Right lobe of liver (tissue), 6 donors: ENCODE measurements around the gene PEPD. TPM values are rescaled to one million over a fixed set of nuclear protein-coding genes. Genes with fewer than 3 reads are reported as not detected.

Source experiments
- ATAC-seq, 4 donors: fragments of 200-7000 bp; cut with Tn5 transposase; one replicate each; pipeline ENCODE4 v1.9.1; 2020; ENCODE audit warnings: mild to moderate bottlenecking in 4 of 4, moderate library complexity in 4 of 4
- DNase-seq, 3 donors: peaks; one replicate each; pipeline ENCODE4 v3.0.0-alpha.2; 2020
- H3K27ac ChIP-seq, 3 donors: fragments of 200-600 bp; one replicate each; pipeline ENCODE4 v1.8.0; 2022
- H3K27me3 ChIP-seq, 2 donors: fragments of 200-600 bp; one replicate each; pipeline ENCODE4 v1.8.0; 2022
- H3K36me3 ChIP-seq, 4 donors: fragments of 200-600 bp; sonication (generic) in 1 of 4; one replicate each; pipeline versions ENCODE4 v1.5.1 to v1.8.0; 2017 to 2022; ENCODE audit warnings: control low read depth in 1 of 4
- H3K4me1 ChIP-seq, 4 donors: fragments of 200-600 bp; sonication (generic) in 1 of 4; one replicate each; pipeline versions ENCODE4 v1.5.1 to v1.8.0; 2017 to 2022; ENCODE audit warnings: control low read depth in 1 of 4
- H3K4me3 ChIP-seq, 3 donors: fragments of 200-600 bp; one replicate each; pipeline ENCODE4 v1.8.0; 2022
- H3K9me3 ChIP-seq, 4 donors: fragments of 200-600 bp; sonication (generic) in 1 of 4; one replicate each; pipeline versions ENCODE4 v1.5.1 to v1.8.0; 2017 to 2022; ENCODE audit warnings: control low read depth in 1 of 4
- CTCF ChIP-seq, 4 donors: fragments of 200-600 bp in 3 of 4; fragments of 450-650 bp in 1 of 4; IDR thresholded peaks; one replicate each; pipeline versions ENCODE4 v1.5.1 to v1.8.0; 2016 to 2022; ENCODE audit warnings: antibody characterized with exemption in 4 of 4, mild to moderate bottlenecking in 2 of 4
- POLR2A ChIP-seq: fragments of 450-650 bp; IDR thresholded peaks from one replicate; pipeline ENCODE4 v1.6.1; 2017; ENCODE audit warnings: antibody characterized with exemption, mild to moderate bottlenecking
- WGBS: methylation state at CpG from one replicate; pipeline ENCODE4 v1.1.6; 2018; ENCODE audit warnings: low coverage, low lambda C conversion rate; ENCODE audit not compliant: insufficient coverage; ENCODE audit errors: missing lambda C conversion rate; 5-methylcytosine and 5-hydroxymethylcytosine counted together
- intact Hi-C, 2 donors: fragments of 100-400 bp; cut with DNase I; formaldehyde crosslinking; loops; one replicate each; pipeline versions ENCODE4 v1.11.2 to v1.14.1; 2022
- total RNA-seq, 6 experiments: library from RNA; depleted of rRNA in 2 of 6; stranded (reverse); fragments of >200 nt in 2 of 6; fragmentation: NEBNext Ultra II Directional in 3 of 6; extraction: Animal tissue kit (Norgen Biotek cat#: 25700) in 3 of 6; gene quantifications; one replicate each; pipeline versions ENCODE4 v1.1.0 to v1.2.4, GENCODE V29; 2016 to 2023
- donor health status: DM: no; HTN: yes; CAD: no.
- donor health status: DM: no; HTN: no; CAD: no.
- donor health status: DM: no; HTN: no; CAD: no.
- donor health status: DM: no; HTN: yes; CAD: no.
- donor health status: DM: no; HTN: yes; CAD: no.

Gene PEPD
- total RNA-seq, 6 experiments from 2014 or later = 121 to 261 (median 167) TPM

- DNase-seq = peak in 2 of 3 donors; percentile 19 to 22
- H3K27me3 ChIP-seq = no peaks in the 10 kb centered on the region
- intact Hi-C loops = no loop called here
- H3K9me3 ChIP-seq = no peaks in the 10 kb centered on the region
- H3K4me1 ChIP-seq = no peaks in the 10 kb centered on the region
- H3K27ac ChIP-seq = no peak overlapping the region
- TF ChIP-seq POLR2A (no peak), CTCF (IDR thresholded peaks at IDR 0.05) (no peak)
- peaks cover 0 to 39% (median 18%) of the 10 kb centered on the region in 4 donors for H3K36me3 ChIP-seq
- 87% methylated on average over 8 of the region's 10 CpGs for WGBS
- ATAC-seq = no peak
- no peak overlapping the region for H3K4me3 ChIP-seq
These were observed 56.9 kb downstream of the PEPD start for GRCh38 chr19:33464733-33465115.

- H3K27ac ChIP-seq = no peak overlapping the region
- peaks cover 0 to 39% (median 18%) of the 10 kb centered on the region in 4 donors for H3K36me3 ChIP-seq
- DNase-seq (peak in 1 of 3 donors; percentile 29), ATAC-seq (no peak)
- H3K4me3 ChIP-seq = no peak overlapping the region
- WGBS = 57% methylated on average over 3 of the region's 12 CpGs
- H3K4me1 ChIP-seq = no peaks in the 10 kb centered on the region
- intact Hi-C loops = no loop called here
- no peaks in the 10 kb centered on the region for H3K9me3 ChIP-seq
- no peak for TF ChIP-seq POLR2A
- no peaks in the 10 kb centered on the region for H3K27me3 ChIP-seq
These were observed 57.4 kb downstream of the PEPD start for GRCh38 chr19:33464010-33464732.

GRCh38 chr19:33463199-33463598 is 58.4 kb downstream of the PEPD start:
- DNase-seq = no peak
- Histone ChIP-seq H3K36me3 (peaks cover 0 to 39% (median 18%) of the 10 kb centered on the region in 4 donors), H3K4me1 (no peaks in the 10 kb centered on the region), H3K4me3 (no peak overlapping the region), H3K27me3 (no peaks in the 10 kb centered on the region), H3K27ac (no peak overlapping the region), H3K9me3 (no peaks in the 10 kb centered on the region)
- intact Hi-C loops = no loop called here
- WGBS = 85% methylated on average over 8 of the region's 10 CpGs
- no peak for TF ChIP-seq CTCF (IDR thresholded peaks at IDR 0.05)
- TF ChIP-seq POLR2A = no peak
- no peak for ATAC-seq

- TF ChIP-seq POLR2A = no peak
- no peak for TF ChIP-seq CTCF (IDR thresholded peaks at IDR 0.05)
- WGBS = 87% methylated on average over 3 of the region's 16 CpGs
These were observed 59.3 kb downstream of the PEPD start for GRCh38 chr19:33462112-33462791.

More at GRCh38 chr19:33462112-33462791, 59.3 kb downstream of the PEPD start:
- no peaks in the 10 kb centered on the region for H3K9me3 ChIP-seq
- H3K27me3 ChIP-seq = no peaks in the 10 kb centered on the region
- ATAC-seq (peak in 1 of 4 donors; percentile 7), DNase-seq (peak in 1 of 3 donors; percentile 46)
- H3K4me1 ChIP-seq = no peaks in the 10 kb centered on the region
- no peak overlapping the region for H3K4me3 ChIP-seq
- H3K27ac ChIP-seq = no peak overlapping the region
- intact Hi-C loops = no loop called here
- H3K36me3 ChIP-seq = peaks cover 0 to 39% (median 18%) of the 10 kb centered on the region in 4 donors
